SK-N-SH treated with all-trans-retinoic acid at 6 μM for 48 hours (cell line): Measurements from ENCODE around the gene NAE1.

Source experiments
- ARNTL ChIP-seq: fragments of 450-650 bp; formaldehyde crosslinking; IDR thresholded peaks from 2 replicates; pipeline ENCODE4 v1.5.0; 2020; ENCODE audit warnings: low read depth, mild to moderate bottlenecking, moderate library complexity, borderline replicate concordance
- BACH2 ChIP-seq: fragments of 250-450 bp; sonication (Bioruptor Pico); IDR thresholded peaks from 2 replicates; pipeline ENCODE4 v1.9.0; 2021; ENCODE audit warnings: mild to moderate bottlenecking, borderline replicate concordance
- PATZ1 ChIP-seq: fragments of 250-450 bp; sonication (Bioruptor Pico); IDR thresholded peaks from 2 replicates; pipeline ENCODE4 v1.8.0; 2020; ENCODE audit warnings: mild to moderate bottlenecking, moderate library complexity, borderline replicate concordance
- PPARA ChIP-seq: fragments of 250-450 bp; sonication (Bioruptor Pico); IDR thresholded peaks from 2 replicates; pipeline ENCODE4 v1.5.0; 2020; ENCODE audit warnings: mild to moderate bottlenecking, borderline replicate concordance
- TCF4 ChIP-seq: fragments of 250-450 bp; sonication (Bioruptor Pico); IDR thresholded peaks from 2 replicates; pipeline ENCODE4 v1.8.0; 2021; ENCODE audit warnings: mild to moderate bottlenecking, moderate library complexity, borderline replicate concordance
- TSHZ2 ChIP-seq: fragments of 250-450 bp; sonication (Bioruptor Pico); IDR thresholded peaks from 2 replicates; pipeline ENCODE4 v1.5.0; 2020; ENCODE audit warnings: mild to moderate bottlenecking, moderate library complexity
- ZC3H10 ChIP-seq: fragments of 250-450 bp; sonication (Bioruptor Pico); IDR thresholded peaks from 2 replicates; pipeline ENCODE4 v1.5.1; 2021; ENCODE audit warnings: mild to moderate bottlenecking, moderate library complexity
- ZFP3 ChIP-seq: fragments of 250-450 bp; sonication (Bioruptor Pico); IDR thresholded peaks from 2 replicates; pipeline ENCODE4 v1.5.0; 2020; ENCODE audit warnings: mild to moderate bottlenecking, moderate library complexity
- ZNF565 ChIP-seq: fragments of 450-650 bp; formaldehyde crosslinking; conservative IDR thresholded peaks from 2 replicates; pipeline ENCODE4 v1.5.0; 2020; ENCODE audit warnings: low read depth, mild to moderate bottlenecking, moderate library complexity
- TF ChIP-seq, protein P1 (sequence below): fragments of 250-450 bp; sonication (Bioruptor Pico); IDR thresholded peaks from 2 replicates; pipeline ENCODE4 v1.5.1; 2020; ENCODE audit warnings: low read depth, mild to moderate bottlenecking, moderate library complexity
- TF ChIP-seq, protein P2 (sequence below): fragments of 250-450 bp; sonication (Bioruptor Pico); IDR thresholded peaks from 2 replicates; pipeline ENCODE4 v1.5.1; 2021; ENCODE audit warnings: mild to moderate bottlenecking, moderate library complexity

GRCh38 chr16:66846831-66847230 lies 16.1 kb upstream of the NAE1 start:
- TF ChIP-seq ZC3H10 (CRISPR knock-in tag) (no peak), TSHZ2 (CRISPR knock-in tag) (no peak), PPARA (CRISPR knock-in tag) (no peak), ZNF565 (CRISPR knock-in tag) (no peak), ZFP3 (CRISPR knock-in tag) (no peak), PATZ1 (CRISPR knock-in tag) (no peak), BACH2 (CRISPR knock-in tag) (no peak), TCF4 (CRISPR knock-in tag) (no peak), ARNTL (CRISPR knock-in tag) (no peak)
- TF ChIP-seq, protein P1, sequence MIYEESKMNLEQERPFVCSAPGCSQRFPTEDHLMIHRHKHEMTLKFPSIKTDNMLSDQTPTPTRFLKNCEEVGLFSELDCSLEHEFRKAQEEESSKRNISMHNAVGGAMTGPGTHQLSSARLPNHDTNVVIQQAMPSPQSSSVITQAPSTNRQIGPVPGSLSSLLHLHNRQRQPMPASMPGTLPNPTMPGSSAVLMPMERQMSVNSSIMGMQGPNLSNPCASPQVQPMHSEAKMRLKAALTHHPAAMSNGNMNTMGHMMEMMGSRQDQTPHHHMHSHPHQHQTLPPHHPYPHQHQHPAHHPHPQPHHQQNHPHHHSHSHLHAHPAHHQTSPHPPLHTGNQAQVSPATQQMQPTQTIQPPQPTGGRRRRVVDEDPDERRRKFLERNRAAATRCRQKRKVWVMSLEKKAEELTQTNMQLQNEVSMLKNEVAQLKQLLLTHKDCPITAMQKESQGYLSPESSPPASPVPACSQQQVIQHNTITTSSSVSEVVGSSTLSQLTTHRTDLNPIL (CRISPR knock-in tag): no peak
- TF ChIP-seq, protein P2, sequence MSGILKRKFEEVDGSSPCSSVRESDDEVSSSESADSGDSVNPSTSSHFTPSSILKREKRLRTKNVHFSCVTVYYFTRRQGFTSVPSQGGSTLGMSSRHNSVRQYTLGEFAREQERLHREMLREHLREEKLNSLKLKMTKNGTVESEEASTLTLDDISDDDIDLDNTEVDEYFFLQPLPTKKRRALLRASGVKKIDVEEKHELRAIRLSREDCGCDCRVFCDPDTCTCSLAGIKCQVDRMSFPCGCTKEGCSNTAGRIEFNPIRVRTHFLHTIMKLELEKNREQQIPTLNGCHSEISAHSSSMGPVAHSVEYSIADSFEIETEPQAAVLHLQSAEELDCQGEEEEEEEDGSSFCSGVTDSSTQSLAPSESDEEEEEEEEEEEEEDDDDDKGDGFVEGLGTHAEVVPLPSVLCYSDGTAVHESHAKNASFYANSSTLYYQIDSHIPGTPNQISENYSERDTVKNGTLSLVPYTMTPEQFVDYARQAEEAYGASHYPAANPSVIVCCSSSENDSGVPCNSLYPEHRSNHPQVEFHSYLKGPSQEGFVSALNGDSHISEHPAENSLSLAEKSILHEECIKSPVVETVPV: no peak
